Stimulated activated CD8-positive, alpha-beta memory T cell treated with anti-CD3 and anti-CD28 coated beads, Interleukin-7, amount 100 ng/mL, for 1 hour (primary cell): ENCODE measurements around the gene EEF1AKMT3.

ENCODE experiments used
- DNase-seq, 2 donors: peaks; one replicate each; pipeline ENCODE4 v3.0.0-alpha.2; 2020; ENCODE audit warnings: low read depth in 2 of 2

The EEF1AKMT3 gene

DNA sequence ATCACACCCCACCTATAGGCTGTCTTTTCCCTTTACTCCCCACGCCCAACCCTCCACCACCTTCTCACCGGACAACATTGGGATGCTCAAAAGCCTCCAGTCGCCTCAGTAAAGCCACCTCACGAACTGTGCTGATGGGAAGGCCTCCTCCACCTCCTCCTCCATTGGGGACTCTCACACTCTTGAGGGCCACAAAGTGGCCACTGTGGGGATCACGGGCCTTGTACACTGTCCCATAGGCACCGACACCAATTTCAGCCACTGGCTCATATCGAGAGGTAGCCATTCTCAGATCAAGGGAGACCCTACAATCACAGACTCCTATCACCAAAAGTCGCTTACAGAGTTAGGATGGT, 21.0 kb upstream of the EEF1AKMT3 start:
- no peak for DNase-seq

GRCh38 chr12:57751788-57752667, 20.4 kb upstream of the EEF1AKMT3 start, which contains the start of gene CDK4:
TSS of gene CDK4 (minus strand) at chr12:57752310. CDS start at chr12:57751717, 593 bp downstream.
- peak; percentile 94 to 97 for DNase-seq

- no peak for DNase-seq
Measured at GRCh38 chr12:57752668-57753000, 19.8 kb upstream of the EEF1AKMT3 start.

GRCh38 chr12:57753756-57754337, 18.6 kb upstream of the EEF1AKMT3 start:
- no peak for DNase-seq

- DNase-seq: peak; percentile 55 to 63
Measured at GRCh38 chr12:57754411-57755193, 17.8 kb upstream of the EEF1AKMT3 start, which contains the start of gene MARCHF9. TSS of gene MARCHF9 (plus strand) at chr12:57755103. CDS start at chr12:57755529, 426 bp downstream.

- no peak for DNase-seq
Measured at GRCh38 chr12:57755194-57755453, 17.3 kb upstream of the EEF1AKMT3 start.

GRCh38 chr12:57755454-57756372, 16.7 kb upstream of the EEF1AKMT3 start:
- no peak for DNase-seq

DNA sequence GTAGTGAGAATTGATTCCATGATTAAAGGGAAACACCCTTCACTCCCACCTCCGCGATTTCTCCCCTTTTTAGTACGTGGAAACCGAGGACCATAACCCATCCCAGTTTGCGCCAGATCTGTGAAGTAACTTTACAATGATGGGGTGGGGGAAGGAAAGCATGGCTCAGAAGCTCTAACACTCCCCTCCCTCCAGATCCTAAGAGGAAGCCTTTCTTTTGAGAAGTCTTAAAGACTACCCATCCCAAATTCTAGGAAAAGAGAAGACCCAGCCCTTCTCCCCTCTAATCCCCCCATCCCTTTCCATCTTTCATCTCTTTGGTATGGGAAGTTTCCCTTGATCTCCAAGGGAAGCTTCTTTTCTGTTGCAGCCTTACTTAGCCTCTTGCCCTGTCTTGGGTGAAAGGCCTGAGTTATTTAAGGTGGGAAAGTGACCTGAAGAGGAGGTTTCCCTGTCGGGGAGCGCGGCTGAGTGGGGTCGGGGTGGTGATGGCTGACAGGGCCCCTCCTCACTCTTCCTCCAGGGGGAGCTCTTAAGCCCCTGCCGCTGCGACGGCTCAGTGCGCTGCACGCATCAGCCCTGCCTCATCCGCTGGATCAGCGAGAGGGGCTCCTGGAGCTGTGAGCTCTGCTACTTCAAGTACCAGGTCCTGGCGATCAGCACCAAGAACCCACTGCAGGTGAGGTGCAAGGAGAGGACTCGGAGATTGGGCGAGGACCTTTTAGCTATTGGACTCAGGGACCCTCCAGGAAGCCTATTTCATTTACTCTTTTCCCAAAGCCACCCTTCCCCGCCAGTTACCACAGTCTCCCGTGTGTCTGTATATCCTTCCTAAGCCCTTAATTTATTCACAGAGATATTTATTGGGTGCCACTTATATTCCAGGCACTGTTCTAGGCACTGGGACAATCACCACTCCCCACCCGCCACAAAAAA, 15.7 kb upstream of the EEF1AKMT3 start:
- peak; percentile 40 to 43 for DNase-seq

- no peak for DNase-seq
Measured at GRCh38 chr12:57757771-57758170, 14.6 kb upstream of the EEF1AKMT3 start.

GRCh38 chr12:57758552-57759359, 13.7 kb upstream of the EEF1AKMT3 start:
- no peak for DNase-seq

DNA sequence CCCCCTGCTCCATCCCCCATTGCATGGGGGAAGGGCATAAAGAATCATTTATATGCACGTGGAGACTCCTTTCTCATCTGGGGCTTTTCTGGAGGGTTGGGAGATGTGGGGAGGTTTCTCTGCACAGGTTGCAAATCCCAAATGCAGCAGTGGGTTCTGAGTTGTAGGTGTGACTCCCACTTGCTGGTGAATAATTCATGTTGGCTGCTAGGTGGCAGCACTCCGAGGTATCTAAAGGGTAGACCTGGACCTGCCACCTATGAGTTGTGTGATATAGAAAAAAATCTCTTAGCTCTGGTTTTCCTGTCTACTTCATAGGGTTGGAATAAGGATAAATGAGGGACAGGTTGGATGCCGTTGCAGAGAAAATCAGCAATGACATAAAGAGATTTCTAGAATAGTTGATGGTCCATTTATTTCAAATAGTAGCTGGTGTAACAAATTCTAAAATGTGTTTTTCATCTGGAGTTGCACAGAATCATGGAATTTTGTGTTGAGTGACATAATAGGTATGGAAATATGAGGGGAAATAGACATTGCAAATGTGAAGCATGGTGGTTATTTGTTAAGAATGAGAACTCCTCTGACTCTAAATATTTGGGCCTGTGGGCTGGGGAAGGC, 12.9 kb upstream of the EEF1AKMT3 start:
- DNase-seq: no peak

DNA sequence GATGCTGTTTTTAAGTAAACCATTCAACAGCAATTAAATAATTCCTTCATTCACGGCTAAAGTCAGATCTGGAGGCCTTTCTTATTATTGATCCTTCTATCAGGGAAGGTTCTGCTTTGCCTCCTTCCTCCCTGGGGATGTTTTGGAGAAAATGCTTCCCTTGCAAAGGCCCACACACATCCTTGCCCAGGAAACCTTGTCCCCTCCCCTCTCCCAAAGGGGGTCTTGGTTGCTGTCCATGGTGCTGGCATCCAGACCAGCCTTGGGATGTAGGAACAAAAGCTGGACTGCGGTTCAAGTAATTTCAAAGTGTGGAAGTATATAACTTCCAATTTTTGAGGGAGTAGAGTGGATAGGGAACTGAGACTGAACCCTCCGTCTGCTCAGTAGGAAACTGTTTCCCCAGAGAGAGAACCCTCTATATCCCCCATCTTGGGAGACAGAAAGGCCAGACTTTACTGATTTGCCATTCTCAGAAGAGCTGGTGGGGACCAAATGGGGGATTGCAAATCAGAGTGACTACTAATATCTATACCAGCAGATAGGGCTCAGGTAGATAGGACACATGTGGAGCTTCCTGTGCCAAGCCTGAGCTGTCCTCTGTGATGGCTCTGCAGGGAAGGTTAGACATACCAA, 11.9 kb upstream of the EEF1AKMT3 start:
- DNase-seq: no peak

DNA sequence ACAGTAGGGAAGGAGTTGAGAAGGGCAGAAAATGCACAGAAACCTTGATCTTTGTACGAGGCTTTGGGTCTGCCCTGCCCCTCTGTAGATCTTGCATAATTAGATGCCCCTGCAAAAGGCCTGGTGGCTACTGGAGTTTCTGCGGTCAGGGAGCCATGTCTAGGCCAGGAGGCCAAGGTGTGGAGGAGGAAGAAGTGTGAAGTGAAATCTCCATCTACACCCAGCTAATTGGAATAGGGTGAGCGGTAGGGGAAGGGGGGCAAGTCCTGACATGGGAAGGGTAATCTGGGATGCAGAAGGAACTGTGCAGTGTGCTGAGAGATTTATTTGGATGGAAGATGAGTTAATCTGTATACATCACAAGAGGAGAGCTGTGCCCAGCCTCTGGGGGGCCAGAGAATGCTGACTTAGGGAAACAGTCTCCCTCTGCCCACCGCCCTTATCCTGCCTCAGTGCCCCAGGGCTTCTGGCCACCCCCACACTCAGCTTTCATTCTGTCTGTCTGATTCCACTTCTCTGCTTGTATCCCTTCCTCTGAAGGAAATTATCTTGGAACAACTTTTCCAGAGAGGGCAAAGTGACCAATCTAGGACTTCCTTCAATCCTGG, 10.9 kb upstream of the EEF1AKMT3 start:
- DNase-seq: no peak

GRCh38 chr12:57762463-57762862, 10.0 kb upstream of the EEF1AKMT3 start:
- no peak for DNase-seq

- no peak for DNase-seq
Measured at GRCh38 chr12:57763881-57764661, 8.3 kb upstream of the EEF1AKMT3 start.

DNA sequence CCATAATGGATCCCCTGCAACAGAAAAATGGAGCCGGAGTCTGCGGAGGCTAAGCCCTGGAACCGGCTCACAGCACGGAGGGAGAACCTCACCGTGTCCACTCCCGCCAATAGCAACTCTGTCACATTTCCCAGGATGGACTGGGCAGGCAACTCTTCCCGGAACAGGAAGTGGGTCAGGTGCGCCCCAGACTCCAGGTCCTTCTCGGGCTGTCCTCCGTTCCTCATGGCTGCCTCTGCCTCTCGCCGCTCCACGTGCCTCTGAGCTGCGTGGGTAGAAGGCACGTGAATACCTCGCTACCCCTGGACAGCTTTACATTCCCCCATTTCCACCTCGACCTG, 7.8 kb upstream of the EEF1AKMT3 start:
- no peak for DNase-seq

- no peak for DNase-seq
Measured at GRCh38 chr12:57765003-57765697, 7.3 kb upstream of the EEF1AKMT3 start.
